GM19463 (cell line): ENCODE data around the gene SULT1A2.
"Not testable (repeated sequence)": the region's sequence is repeated elsewhere in the genome, so short reads cannot be mapped to it uniquely, and the experiment has no call there.

Source experiments
- ATAC-seq: cut with Tn5 transposase; IDR thresholded peaks from one replicate; pipeline ENCODE4 v1.9.1; 2021; ENCODE audit warnings: mild to moderate bottlenecking, moderate library complexity; ENCODE audit not compliant: unreplicated experiment

SULT1A2 gene

DNA sequence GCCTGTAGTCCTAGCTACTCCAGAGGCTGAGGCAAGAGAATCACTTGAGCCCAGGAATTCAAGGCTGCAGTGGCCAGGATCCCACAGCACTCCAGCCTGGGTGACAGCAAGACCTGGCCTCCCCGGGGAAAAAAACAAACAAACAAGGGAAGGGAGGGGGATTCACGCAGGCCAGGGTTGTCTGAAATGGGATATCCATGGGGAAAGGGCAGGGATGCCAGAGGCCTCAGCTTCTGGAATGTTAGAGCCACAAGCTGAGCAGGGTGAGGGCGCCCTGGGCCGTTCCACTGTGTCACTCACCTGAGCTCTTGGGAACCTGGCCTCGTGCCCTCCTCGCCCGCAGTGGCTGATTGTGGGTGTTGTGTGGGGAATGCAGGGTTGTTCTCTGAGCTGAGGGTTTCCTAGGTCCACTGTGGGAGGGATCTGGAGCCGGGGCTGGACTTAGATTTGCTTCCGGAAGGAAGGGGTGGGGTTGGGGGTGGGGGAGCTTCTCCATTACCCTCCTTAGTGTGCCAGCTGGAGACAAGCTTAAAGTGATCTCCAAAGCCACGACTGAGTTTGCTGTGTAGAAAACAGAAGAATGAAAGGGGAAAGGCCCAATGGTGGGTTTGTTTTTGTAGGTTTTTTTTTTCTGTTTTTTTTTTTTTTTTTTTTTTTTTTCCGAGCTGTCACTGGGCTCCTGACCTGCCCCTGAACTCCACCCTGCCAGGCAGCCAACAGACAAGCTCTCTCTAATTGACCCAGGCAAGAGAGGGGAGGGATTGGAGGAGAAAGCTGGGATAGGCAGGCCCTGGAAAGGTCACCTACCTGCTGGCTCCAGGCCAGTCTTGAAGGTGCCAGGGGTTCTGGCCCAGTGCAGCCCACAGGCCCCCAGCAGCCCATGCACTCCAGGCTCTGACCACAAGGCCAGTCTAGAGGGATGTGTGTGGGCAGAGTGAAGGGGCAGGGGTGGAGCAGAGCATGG, 13.1 kb upstream of the SULT1A2 start, which contains the start of gene SULT1A1:
Gene SULT1A1, minus strand, starts transcription at position 414 of the 964 bp plus-strand sequence. CDS start 1,189 bp downstream, outside the sequence.
- no peak for ATAC-seq

- ATAC-seq = not testable (repeated sequence)
These were observed 12.2 kb upstream of the SULT1A2 start for GRCh38 chr16:28608867-28609596.

GRCh38 chr16:28608496-28608808, 11.6 kb upstream of the SULT1A2 start:
- ATAC-seq = not testable (repeated sequence)

DNA sequence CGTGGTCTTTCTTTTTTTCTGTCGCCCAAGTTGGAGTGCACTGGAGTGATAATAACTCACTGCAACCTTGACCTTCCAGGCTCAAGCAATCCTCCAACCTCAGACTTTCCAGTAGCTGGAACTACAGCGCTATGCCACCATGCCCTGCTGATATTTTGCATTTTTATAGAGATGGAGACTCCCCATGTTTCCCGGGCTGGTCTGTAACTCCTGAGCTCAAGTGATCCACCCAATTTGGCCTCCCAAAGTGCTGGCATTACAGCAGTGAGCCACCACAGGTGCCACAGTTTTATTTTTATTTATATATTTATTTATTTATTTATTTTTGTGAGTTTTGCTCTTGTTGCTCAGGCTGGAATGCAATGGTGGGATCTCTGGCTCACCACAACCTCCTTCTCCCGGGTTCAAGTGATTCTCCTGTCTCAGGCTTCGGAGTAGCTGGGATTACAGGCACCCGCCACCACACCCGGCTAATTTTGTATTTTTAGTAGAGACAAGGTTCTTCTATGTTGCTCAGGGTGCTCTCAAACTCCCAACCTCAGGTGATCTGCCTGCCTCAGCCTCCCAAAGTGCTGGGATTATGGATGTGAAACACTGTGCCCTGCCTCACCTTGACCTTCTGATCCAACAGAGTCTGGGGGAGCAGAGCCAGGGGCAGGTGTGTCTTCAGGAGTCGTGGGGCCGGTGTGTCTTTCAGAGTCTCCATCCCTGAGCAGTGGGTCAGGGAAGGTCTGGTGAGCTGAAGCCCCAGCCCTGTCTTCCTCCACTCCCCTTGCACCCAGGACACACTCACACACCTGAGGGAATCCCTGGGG, 11.0 kb upstream of the SULT1A2 start:
- ATAC-seq = not testable (repeated sequence)

GRCh38 chr16:28607116-28607623, 10.3 kb upstream of the SULT1A2 start:
- no peak for ATAC-seq

- ATAC-seq = no peak
These were observed 9.7 kb upstream of the SULT1A2 start for GRCh38 chr16:28606291-28607115.

- no peak for ATAC-seq
These were observed 7.3 kb upstream of the SULT1A2 start for GRCh38 chr16:28604186-28604565.

GRCh38 chr16:28603381-28604185, 6.7 kb upstream of the SULT1A2 start:
- ATAC-seq = no peak

GRCh38 chr16:28602529-28602928, 5.7 kb upstream of the SULT1A2 start:
- ATAC-seq = no peak

GRCh38 chr16:28602062-28602461, 5.2 kb upstream of the SULT1A2 start:
- ATAC-seq = not testable (repeated sequence)

DNA sequence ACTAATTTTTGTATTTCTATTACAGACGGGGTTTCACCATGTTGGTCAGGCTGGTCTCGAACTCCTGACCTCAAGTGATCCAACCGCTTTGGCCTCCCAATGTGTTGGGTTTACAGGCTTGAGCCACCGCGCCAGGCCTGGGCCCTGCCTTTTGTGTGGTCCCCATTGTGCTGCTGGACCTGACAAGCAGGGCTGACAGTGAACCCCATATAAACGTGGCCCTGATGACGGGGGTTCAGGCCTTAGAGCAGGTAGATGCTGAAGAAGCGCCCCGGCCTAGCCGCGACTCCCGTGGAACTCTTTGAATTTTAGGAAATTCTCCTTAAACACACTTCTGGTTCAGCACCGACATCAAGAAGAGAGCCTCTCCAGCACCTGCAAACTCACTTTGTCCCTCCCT, 4.7 kb upstream of the SULT1A2 start:
- ATAC-seq = not testable (repeated sequence)

GRCh38 chr16:28600965-28601364, 4.1 kb upstream of the SULT1A2 start:
- not testable (repeated sequence) for ATAC-seq

DNA sequence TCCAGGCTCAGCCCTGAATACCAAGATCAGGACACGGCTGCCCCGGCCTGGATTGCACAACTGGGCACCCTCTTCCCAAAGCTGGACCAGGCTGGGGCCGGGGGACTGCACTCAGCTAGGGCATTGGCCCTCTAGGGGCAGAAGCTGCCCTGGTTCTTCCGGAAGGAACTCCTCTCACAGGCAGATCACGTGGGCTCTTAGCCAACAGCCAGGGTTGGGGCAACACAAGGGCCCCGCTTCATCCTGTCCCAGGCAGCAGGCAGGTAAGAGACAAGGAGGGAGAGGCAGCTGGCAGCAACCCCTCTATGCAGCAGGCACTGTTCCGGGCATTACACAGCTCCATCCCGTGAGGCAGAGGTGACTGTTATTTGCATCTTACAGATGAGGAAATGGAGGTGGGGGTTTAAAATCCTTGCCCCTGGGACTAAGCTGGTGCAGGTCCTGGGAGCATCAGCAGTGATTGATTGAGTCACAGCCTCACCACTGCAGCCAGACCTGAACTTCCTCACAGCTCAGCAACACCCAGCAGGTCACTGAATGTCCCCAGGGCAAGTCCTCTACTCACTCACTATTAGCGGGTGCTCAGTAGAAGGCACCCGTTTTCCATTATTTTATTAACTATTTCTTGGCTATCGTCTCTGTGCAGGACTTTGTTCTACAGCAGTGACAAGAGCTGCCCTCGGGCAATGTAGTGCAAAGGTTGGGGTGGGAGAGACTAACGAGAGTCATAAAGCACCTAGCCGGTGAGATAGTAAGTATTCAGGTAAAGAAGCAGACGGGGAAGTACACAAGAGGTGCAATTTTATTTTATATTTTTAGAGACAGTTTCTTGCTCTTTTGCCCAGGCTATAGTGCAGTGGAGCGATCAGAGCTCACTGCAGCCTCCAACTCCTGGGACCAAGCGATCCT, 2.8 kb upstream of the SULT1A2 start:
- not testable (repeated sequence) for ATAC-seq

GRCh38 chr16:28597692-28598261, 927 bp upstream of the SULT1A2 start:
- ATAC-seq = no peak

DNA sequence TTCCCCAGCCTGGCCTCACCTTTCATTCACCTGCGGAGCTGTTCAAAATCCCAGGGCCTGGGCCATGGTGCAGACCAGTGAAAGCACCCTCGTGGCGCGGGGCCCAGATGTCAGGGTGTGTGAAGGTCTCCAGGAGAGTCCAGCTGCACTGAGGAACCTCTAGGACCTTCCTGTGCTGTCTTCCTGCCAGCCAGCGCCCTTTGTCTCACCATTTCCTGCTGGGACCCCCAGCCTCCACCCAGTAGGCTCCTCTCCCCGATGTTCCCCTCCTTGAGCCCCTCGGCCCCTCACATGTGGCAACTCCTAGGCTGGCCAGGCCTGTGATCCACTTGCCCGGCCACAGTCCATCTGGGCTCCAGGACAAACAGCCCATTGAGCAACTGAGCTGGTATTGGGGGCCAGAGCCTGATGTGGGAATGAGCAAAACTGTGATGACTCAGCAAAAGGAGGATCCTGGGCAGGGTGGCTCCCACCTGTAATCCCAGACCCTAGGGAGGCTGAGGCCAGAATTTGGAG, 677 bp downstream of the SULT1A2 start:
- no peak for ATAC-seq

DNA sequence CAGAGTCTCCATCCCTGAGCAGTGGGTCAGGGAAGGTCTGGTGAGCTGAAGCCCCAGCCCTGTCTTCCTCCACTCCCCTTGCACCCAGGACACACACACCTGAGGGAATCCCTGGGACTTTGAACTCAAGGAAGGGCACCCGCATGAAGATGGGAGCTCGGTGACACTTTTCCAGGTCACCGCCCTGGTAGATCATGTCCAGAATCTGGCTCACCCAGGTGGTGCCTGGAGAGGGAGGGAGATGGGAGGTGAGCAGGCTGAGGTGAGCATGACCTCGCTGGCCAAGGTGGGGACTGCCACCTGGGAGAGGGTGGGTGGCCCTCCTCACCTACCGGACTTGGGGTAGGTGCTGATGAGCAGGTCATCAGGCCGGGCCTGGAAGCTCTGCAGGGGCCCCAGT, 1.4 kb downstream of the SULT1A2 start:
- ATAC-seq = not testable (repeated sequence)

- no peak for ATAC-seq
These were observed 3.8 kb downstream of the SULT1A2 start for GRCh38 chr16:28592979-28593553.
